Activated T-cell treated with anti-CD3 and anti-CD28 coated beads, Interleukin-2, amount 50 U/mL, for 1 hour (primary cell): ENCODE measurements around the gene CCDC60.
A peak's percentile ranks its signal among the peaks of the same experiment; 100 is the strongest.

Source experiments
- DNase-seq: peaks from one replicate; pipeline ENCODE4 v3.0.0-alpha.2; 2020

The CCDC60 gene

DNA sequence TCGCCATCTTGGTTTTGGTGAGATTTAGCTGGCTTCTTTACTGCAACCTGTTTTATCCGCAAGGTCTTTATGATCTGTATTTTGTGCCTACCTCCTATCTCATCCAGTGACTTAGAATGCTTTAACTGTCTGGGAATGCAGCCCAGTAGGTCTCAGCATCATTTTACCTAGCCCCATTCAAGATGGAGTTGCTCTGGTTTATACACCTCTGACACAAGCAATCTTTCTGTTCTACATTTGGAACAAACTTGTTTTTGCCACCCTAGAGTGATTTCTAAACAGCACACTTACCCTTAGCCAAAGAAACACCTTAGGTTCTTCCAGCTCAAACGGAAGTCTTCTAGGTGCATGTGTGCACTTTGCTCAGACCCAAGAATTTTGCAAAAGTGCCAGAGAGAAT lies 122.3 kb downstream of the CCDC60 start:
- DNase-seq = no peak

- DNase-seq = no peak
Measured at GRCh38 chr12:119457271-119457670, 122.7 kb downstream of the CCDC60 start.

DNA sequence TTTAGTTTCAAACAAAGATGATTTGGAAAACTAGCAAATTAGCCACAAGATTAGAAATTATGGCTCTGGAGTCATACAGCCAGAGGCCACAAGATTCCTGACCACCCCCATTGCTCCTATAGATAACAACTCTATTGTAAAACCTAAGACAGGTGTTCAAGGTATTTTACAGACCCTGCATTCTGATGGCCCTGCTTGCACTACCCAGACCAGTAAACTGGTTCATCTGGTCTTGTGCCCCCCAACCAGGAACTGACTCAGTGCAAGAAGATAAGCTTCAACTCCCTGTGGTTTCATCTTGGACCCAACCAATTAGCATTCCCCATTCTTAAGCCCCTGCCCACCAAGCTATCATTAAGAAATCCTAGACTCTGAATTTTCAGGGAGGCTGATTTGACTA lies 125.0 kb downstream of the CCDC60 start:
- DNase-seq = no peak

DNA sequence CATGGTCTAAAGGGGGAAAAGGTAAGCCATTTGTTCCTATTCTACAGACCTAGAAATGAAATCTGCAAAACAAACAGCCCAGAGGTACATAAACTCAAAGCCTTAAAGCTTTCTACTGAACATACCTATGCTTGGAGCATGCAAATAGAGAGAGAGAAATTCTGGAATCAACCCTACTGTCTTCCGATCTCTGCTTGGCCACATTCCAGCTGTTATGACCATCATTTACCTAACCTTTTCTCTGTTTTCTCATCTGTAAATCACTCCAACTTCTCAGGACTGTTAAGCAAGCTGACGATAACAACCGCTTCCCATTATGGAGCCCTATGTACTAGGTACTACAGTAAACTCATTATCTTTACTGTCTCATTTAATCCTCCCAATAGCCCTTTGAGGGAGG lies 126.3 kb downstream of the CCDC60 start:
- DNase-seq = no peak

DNA sequence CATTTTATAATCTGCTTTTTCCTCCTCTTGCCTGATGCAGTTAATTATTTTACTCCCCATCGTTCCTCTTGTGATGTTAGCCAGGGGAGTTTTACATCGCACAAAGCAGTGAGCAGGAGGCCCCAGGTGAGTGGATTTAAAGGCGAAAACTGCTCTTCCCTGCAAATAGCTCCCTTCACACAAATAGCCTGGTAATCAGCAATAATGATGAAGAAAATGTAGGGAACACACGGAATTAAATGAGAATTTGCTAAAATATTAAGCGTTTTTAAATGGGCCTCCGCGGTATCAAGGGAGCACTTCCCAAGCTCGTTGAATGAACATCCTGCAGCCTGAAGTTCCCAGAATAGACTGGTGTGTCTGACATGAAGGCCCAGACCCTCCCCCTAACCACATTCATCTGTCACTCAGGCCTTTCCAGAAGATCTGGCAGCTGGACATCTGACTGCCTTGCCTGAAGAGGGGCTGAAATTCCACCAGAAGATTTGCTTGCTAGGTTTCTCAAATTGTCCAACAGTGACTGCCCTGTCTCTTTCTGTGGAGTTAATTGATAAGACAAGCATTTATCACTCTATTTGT lies 127.2 kb downstream of the CCDC60 start:
- no peak for DNase-seq

DNA sequence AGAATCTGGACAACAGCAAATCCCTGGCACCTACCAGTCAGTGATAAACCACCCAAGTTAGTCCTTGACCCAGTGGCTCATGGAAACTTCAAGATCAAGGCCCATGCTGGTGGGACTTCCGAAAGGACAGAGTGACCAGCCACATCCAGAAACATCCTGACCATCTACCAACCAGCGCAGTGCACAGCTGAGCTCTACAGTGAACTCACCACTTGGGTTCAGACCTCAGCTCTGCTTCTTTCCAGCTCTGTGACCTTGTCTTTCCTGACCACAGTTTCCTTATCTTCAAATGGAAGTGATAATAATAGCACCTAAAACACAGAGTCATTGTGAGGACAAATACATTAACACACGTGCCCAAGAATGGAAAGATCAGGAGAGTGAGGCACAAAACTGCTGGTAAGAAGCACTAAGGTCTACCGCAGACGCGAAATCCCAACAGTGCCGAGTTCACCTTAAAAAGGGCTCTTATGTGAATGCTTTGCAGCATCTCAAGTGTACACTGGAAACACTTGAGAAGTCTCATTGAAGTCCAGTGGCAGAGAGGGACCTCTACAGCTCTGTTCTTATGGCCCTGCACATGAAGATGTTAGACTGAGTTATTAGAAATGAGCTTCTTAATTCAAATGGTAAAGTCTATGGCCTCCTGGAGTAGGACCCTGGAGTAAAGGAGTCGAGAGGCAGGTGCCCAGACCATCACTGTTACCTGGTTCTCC lies 128.8 kb downstream of the CCDC60 start:
- no peak for DNase-seq

DNA sequence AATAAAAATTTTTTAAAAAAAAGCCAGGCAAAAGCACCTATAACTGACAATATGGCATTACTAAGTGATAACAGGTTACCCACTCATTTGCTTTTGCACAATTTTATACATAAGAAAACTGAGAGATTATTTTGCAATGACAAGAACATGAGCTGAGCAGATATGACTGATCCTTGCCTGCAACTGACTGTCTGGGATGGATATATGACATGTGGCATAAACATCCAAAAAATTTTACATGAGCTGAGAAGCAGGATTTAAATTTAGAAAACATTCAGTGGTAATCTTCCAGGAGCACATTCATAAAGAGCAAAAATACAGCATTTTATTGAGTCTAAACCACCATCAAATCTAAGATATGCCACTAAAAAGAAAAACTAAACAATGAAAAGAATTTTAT lies 133.8 kb downstream of the CCDC60 start:
- no peak for DNase-seq

DNA sequence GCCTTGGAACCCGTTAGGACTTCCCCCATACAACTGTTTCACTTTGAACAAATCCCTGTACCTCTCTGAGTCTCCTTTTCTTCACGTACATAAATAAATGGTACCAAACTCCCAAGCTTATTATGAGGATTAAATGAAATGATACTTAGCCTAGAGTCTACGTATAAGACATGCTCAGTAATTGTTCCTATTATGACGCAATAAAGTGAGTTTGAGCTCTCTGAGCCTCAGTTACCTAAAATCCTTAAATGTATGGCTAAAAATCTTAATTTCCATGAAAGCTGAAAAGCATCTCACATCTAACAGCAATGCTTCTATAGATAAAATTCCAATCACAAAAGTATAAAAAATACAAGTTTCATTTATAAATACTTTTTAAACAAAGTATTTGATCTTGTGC lies 141.1 kb downstream of the CCDC60 start:
- DNase-seq = no peak

GRCh38 chr12:119476951-119477350 lies 142.4 kb downstream of the CCDC60 start:
- DNase-seq = no peak

GRCh38 chr12:119479121-119479561 lies 144.6 kb downstream of the CCDC60 start:
- no peak for DNase-seq

- DNase-seq = no peak
Measured at GRCh38 chr12:119480551-119480950, 146.0 kb downstream of the CCDC60 start.

- no peak for DNase-seq
Measured at GRCh38 chr12:119486599-119487154, 152.1 kb downstream of the CCDC60 start.

DNA sequence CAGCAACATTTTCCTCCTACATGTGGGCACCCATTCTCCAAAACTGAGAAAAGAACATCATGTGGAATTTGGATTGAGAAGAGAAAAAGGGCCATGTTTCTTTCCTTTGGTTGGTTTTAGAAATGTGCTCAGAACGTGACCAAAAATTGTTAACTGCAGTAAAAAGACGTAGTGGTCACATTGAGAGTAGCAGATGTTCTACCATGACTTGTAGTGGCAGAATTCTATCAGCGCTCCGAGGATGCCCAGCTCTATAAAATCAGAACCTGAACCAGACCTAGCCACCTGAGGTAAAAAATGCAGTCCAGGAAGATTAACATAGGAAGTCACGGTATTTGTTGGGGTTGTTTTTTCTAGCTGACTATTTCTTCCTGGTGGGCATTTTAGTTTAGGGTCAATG lies 157.3 kb downstream of the CCDC60 start:
- no peak for DNase-seq

DNA sequence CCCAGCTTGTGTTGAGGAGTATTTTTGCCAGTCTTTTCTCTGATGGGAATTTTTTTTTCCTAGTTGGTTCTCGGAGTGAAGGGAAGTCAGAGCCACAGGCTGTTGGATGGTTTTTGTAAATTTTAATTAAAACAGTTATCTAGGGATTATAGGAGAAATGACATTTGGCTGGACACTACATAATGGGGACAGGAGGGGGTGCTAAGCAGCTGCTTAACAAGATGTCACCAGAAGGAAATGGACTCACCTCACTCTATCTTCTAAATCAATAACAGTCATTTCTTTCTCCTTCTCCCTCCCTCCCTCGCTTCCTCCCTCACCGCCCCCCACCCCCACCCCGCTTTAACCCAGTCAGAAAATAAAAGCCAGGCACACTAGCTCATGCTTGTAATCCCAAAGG lies 165.7 kb downstream of the CCDC60 start:
- no peak for DNase-seq

- no peak for DNase-seq
Measured at GRCh38 chr12:119501052-119501451, 166.5 kb downstream of the CCDC60 start.

- no peak for DNase-seq
Measured at GRCh38 chr12:119505001-119505400, 170.5 kb downstream of the CCDC60 start.

DNA sequence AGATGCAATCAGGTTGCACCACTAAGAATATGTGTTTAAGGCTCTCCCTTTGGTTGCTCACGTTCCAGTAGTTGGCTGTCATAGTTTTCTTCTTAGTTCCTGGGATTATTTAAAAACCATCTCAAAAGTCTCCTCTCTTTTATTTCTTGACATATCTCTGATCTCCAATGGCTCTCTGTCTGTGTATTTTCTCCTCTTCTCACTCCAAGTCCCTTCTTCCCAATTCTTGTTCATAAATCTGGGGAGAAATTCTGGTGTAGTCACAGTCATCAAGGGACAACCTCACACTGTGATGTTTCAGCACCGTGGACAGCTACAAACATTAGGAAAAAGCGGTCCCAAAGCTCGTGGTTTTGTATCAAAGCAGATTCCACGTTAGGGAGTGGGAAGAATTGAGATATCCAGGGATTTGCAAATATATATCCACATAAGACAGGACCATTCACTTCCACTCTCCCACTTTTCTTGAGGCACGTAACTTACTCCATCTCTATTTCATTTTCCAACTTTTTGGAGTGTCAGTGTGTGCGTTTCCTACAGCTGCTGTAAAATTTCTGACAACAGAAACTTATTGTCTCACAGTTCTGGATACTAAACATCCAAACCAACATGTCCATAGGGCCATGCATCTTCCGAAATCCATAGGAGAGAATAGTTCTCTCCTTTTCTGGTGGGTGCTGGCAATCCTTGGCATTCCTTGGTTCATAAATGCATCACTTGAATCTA lies 178.4 kb downstream of the CCDC60 start:
- DNase-seq = no peak

GRCh38 chr12:119528241-119528640 lies 193.7 kb downstream of the CCDC60 start:
- DNase-seq = no peak

DNA sequence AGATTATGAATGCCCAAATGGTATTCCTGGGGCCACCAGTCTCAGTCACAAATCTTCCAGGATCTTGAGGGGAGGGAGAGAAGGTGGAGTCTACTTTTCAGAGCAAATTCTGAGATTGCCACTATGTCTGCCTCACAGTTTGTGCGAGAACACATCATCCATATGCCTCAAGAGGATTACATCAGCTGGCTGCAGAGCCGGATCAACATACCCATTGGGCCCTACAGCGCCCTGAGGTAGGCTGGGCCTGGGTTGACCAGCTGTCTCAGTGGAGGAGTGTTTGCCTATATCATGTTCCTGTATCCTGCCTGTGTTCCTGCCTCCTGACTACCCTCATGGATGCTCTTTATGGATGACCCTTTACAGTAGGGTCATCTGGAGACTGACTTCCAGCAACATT lies 205.9 kb downstream of the CCDC60 start:
- no peak for DNase-seq

- DNase-seq = peak; percentile 28
Measured at GRCh38 chr12:119544765-119545625, 210.5 kb downstream of the CCDC60 start.

- no peak for DNase-seq
Measured at GRCh38 chr12:119546340-119546739, 211.8 kb downstream of the CCDC60 start.

DNA sequence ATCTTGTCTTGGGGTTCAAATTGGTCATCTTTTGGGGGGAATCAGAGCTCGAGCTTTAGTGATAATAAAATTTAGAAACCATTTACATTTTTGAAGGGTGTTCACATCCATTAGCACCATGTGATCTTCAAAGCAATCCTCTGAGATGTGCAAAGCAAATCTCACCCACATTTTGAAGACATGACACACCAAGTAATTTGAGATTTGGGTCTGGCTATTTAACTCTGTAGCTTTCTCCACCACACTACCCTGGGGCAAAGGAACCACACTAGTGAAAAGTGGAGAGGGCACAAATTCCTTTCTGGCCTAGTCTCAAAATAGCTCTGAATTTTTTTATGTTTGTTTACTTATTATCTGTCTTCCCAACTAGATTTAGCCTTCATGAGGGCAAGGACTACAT lies 212.5 kb downstream of the CCDC60 start:
- DNase-seq = no peak

DNA sequence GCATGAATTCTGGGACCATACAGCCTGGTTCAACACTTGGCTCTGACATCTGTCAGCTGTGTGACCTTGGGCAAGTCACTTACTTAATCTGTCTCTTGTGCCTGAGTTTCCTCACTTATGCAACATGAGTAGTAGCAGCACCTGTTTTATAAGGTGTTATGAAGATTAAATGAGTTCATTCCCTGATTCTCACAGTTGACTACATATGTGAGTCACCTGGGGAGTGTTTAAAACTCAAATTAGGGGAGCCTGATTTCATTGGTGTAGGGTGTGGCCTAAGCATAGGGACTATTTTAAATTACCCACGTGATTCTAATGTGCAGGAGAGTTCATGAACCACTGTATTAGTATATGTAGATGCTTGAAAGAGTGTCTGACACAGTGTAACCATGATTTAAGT lies 222.3 kb downstream of the CCDC60 start:
- DNase-seq = no peak
